Smooth muscle cell (in vitro differentiated cells): ENCODE results near the gene C16orf82. TPM values are rescaled to one million over a fixed set of nuclear protein-coding genes. Genes with fewer than 3 reads are reported as not detected.

Source experiments
- DNase-seq: peaks from one replicate; lab custom pipeline; 2025; ENCODE audit not compliant: unreplicated experiment; lab: John Stamatoyannopoulos, UW
- H2AFZ ChIP-seq: fragments of 200-600 bp; sonication (generic); 2 replicates; pipeline ENCODE4 v1.6.0; 2016; ENCODE audit warnings: antibody characterized with exemption, low read depth, mild to moderate bottlenecking
- H3F3A ChIP-seq: fragments of 200-600 bp; sonication (generic); 2 replicates; pipeline ENCODE4 v1.6.0; 2017; ENCODE audit warnings: antibody characterized with exemption, low read depth
- H3K27ac ChIP-seq: fragments of 200-600 bp; sonication (generic); 2 replicates; pipeline ENCODE4 v1.5.1; 2016; ENCODE audit warnings: low read depth, mild to moderate bottlenecking
- H3K27me3 ChIP-seq: fragments of 200-600 bp; sonication (generic); 2 replicates; pipeline ENCODE4 v1.6.1; 2016; ENCODE audit warnings: low read depth, mild to moderate bottlenecking
- H3K36me3 ChIP-seq: fragments of 200-600 bp; sonication (generic); 2 replicates; pipeline ENCODE4 v1.5.1; 2016; ENCODE audit warnings: low read depth
- H3K4me1 ChIP-seq: fragments of 200-600 bp; sonication (generic); 2 replicates; pipeline ENCODE4 v1.5.1; 2016; ENCODE audit warnings: low read depth
- H3K4me2 ChIP-seq: fragments of 200-600 bp; sonication (generic); 2 replicates; pipeline ENCODE4 v1.6.0; 2016; ENCODE audit warnings: mild to moderate bottlenecking
- H3K4me3 ChIP-seq: fragments of 200-600 bp; sonication (generic); 2 replicates; pipeline ENCODE4 v1.5.1; 2016; ENCODE audit warnings: mild to moderate bottlenecking
- H3K79me2 ChIP-seq: fragments of 200-600 bp; sonication (generic); 2 replicates; pipeline ENCODE4 v1.6.0; 2016; ENCODE audit warnings: low read depth, mild to moderate bottlenecking
- H3K9ac ChIP-seq: fragments of 200-600 bp; sonication (generic); 2 replicates; pipeline ENCODE4 v1.6.0; 2016; ENCODE audit warnings: low read depth
- H3K9me3 ChIP-seq: fragments of 200-600 bp; sonication (generic); replicated peaks from 2 replicates; pipeline ENCODE4 v1.5.1; 2016; ENCODE audit warnings: low read depth
- H4K20me1 ChIP-seq: fragments of 200-600 bp; sonication (generic); 2 replicates; pipeline ENCODE4 v1.6.0; 2016; ENCODE audit warnings: low read depth
- CTCF ChIP-seq: fragments of 200-600 bp; sonication (generic); IDR thresholded peaks from 2 replicates; pipeline ENCODE4 v1.5.1; 2017; ENCODE audit warnings: borderline replicate concordance, mild to moderate bottlenecking, antibody characterized with exemption; ENCODE audit not compliant: insufficient read depth, poor library complexity, severe bottlenecking
- WGBS: methylation state at CpG from one replicate; pipeline ENCODE4 v1.1.7; 2016; ENCODE audit warnings: low lambda C conversion rate; 5-methylcytosine and 5-hydroxymethylcytosine counted together
- polyA plus RNA-seq: library from polyadenylated mRNA; unstranded; fragments of >200 nt; fragmentation: Nextera tagmentation; extraction: Ambion mirVana; gene quantifications from 2 replicates; pipeline ENCODE4 v1.2.1, GENCODE V29; 2016
- total RNA-seq: library from RNA; depleted of rRNA; stranded (reverse); fragments of >200 nt; gene quantifications from 2 replicates; pipeline ENCODE4 v1.2.3, GENCODE V29; 2014

C16orf82 gene
- total and polyA plus RNA-seq, 2 experiments from 2014 or later = not detected

- Histone ChIP-seq H3F3A (no peaks in the 10 kb centered on the region), H3K4me1 (no peaks in the 10 kb centered on the region), H3K27ac (no peak overlapping the region), H4K20me1 (no peaks in the 10 kb centered on the region), H3K36me3 (no peaks in the 10 kb centered on the region), H3K27me3 (no peaks in the 10 kb centered on the region), H3K4me3 (no peak overlapping the region), H3K9me3 (no peaks in the 10 kb centered on the region), H3K9ac (no peak overlapping the region), H2AFZ (no peak overlapping the region), H3K4me2 (no peak overlapping the region), H3K79me2 (no peaks in the 10 kb centered on the region)
- DNase-seq = no peak
- no peak for TF ChIP-seq CTCF
- WGBS = 91% methylated on average over 23 of the region's 23 CpGs
Measured at GRCh38 chr16:27040732-27041131, 26.0 kb upstream of the C16orf82 start.

- DNase-seq = no peak
- Histone ChIP-seq H2AFZ (no peak overlapping the region), H3K36me3 (no peaks in the 10 kb centered on the region), H3K4me1 (no peaks in the 10 kb centered on the region), H3K79me2 (no peaks in the 10 kb centered on the region), H4K20me1 (no peaks in the 10 kb centered on the region), H3K9ac (no peak overlapping the region), H3K27ac (no peak overlapping the region), H3F3A (no peaks in the 10 kb centered on the region), H3K4me3 (no peak overlapping the region), H3K9me3 (no peaks in the 10 kb centered on the region), H3K27me3 (peaks cover 5% of the 10 kb centered on the region), H3K4me2 (no peak overlapping the region)
- no peak for TF ChIP-seq CTCF
Measured at GRCh38 chr16:27046958-27047518, 19.7 kb upstream of the C16orf82 start.

GRCh38 chr16:27048316-27048715, 18.4 kb upstream of the C16orf82 start:
- Histone ChIP-seq H2AFZ (no peak overlapping the region), H3K27me3 (peaks cover 5% of the 10 kb centered on the region), H3K27ac (no peak overlapping the region), H3F3A (no peaks in the 10 kb centered on the region), H3K9ac (no peak overlapping the region), H3K9me3 (no peaks in the 10 kb centered on the region), H3K4me2 (no peak overlapping the region), H3K36me3 (no peaks in the 10 kb centered on the region), H3K79me2 (no peaks in the 10 kb centered on the region), H4K20me1 (no peaks in the 10 kb centered on the region), H3K4me1 (no peaks in the 10 kb centered on the region), H3K4me3 (no peak overlapping the region)
- WGBS = 84% methylated on average over 7 of the region's 7 CpGs
- no peak for DNase-seq
- TF ChIP-seq CTCF = no peak

GRCh38 chr16:27049117-27049516, 17.6 kb upstream of the C16orf82 start:
- no peak overlapping the region for H2AFZ ChIP-seq
- no peaks in the 10 kb centered on the region for H4K20me1 ChIP-seq
- no peak overlapping the region for H3K9ac ChIP-seq
- H3K36me3 ChIP-seq = no peaks in the 10 kb centered on the region
- no peak for TF ChIP-seq CTCF
- no peak overlapping the region for H3K4me3 ChIP-seq
- H3K4me1 ChIP-seq = no peaks in the 10 kb centered on the region
- H3F3A ChIP-seq = no peaks in the 10 kb centered on the region
- peaks cover 5% of the 10 kb centered on the region for H3K27me3 ChIP-seq
- H3K9me3 ChIP-seq = no peaks in the 10 kb centered on the region
- H3K27ac ChIP-seq = no peak overlapping the region
- no peaks in the 10 kb centered on the region for H3K79me2 ChIP-seq
- 85% methylated on average over 5 of the region's 5 CpGs for WGBS
- no peak for DNase-seq
- no peak overlapping the region for H3K4me2 ChIP-seq
